ENCODE results near the gene KRT17. TPM values are rescaled to one million over a fixed set of nuclear protein-coding genes. Genes with fewer than 3 reads are reported as not detected.
A peak's percentile ranks its signal among the peaks of the same experiment; 100 is the strongest.

Gene KRT17
- total and polyA plus RNA-seq, 10 of the 15 experiments (the other 5 are each of a cell fraction or from before 2014, with no cell fraction given): 0.47 to 30.0 (median 2.5) TPM

- peak overlapping the region; percentile 99 for H3K4me2 ChIP-seq (ENCODE audit: control insufficient read depth, insufficient read depth)
- peak; percentile 82 for ATAC-seq
- no peaks in the 10 kb centered on the region for H3K9me3 ChIP-seq (replicated peaks; ENCODE audit: control insufficient read depth, insufficient read depth, low read length)
- in situ Hi-C loops (cut with MboI): loop anchor here (10.0 kb wide), 1 partner anchor 1051 kb away; no protein-coding TSS in a partner anchor
- FAIRE-seq: no peak
- H3K4me1 ChIP-seq (ENCODE audit: control insufficient read depth, insufficient read depth, low read length): peaks cover 39% of the 10 kb centered on the region
- CTCF ChIA-PET: interaction anchor here (0.6 to 12.0 kb wide), 20 partner anchors 8 to 1225 kb away, joined by 3 to 420 read pairs (median 4); partner anchors contain the start of gene EIF1
- RAD21 ChIA-PET (ENCODE audit: unreplicated experiment): interaction anchor here (1.0 to 9.6 kb wide), 12 partner anchors 10 to 1133 kb away, joined by 3 to 193 read pairs (median 7); partner anchors contain the start of gene EIF1
- intact Hi-C loops (cut with micrococcal nuclease; ENCODE audit: unreplicated experiment): loop anchor here (2.0 to 5.0 kb wide), 2 partner anchors 23 to 1048 kb away; partner anchors contain the start of gene EIF1
- H3K36me3 ChIP-seq (ENCODE audit: control insufficient read depth in 2 of 2, insufficient read depth in 2 of 2, low read length in 1 of 2): no peaks in the 10 kb centered on the region
- no peaks in the 10 kb centered on the region for H3K27me3 ChIP-seq (replicated peaks in 1 of 2; ENCODE audit: control insufficient read depth in 2 of 2, insufficient read depth in 2 of 2, low read length in 1 of 2)
- peak overlapping the region; percentile 82 for H2AFZ ChIP-seq (ENCODE audit: control insufficient read depth, low read depth, low read length)
- WGBS (ENCODE audit: insufficient coverage, insufficient replicate concordance, low lambda C conversion rate, missing lambda C conversion rate): under 1% methylated on average over 39 of the region's 39 CpGs
- peak overlapping the region; percentile 59 for H3K9ac ChIP-seq (ENCODE audit: control insufficient read depth, insufficient read depth, low read length)
- H4K20me1 ChIP-seq (ENCODE audit: control insufficient read depth, insufficient read depth): no peaks in the 10 kb centered on the region
- peak overlapping the region; percentile 67 for H3K27ac ChIP-seq (ENCODE audit: control insufficient read depth, insufficient read depth)
- POLR2A ChIA-PET: interaction anchor here (0.6 to 8.3 kb wide), 5 partner anchors 12 to 34 kb away, joined by 3 to 103 read pairs (median 19); partner anchors contain the start of gene EIF1
- DNase-seq (ENCODE audit: low read depth, low spot score): peak; percentile 67
- peak overlapping the region; percentile 73 for H3K4me3 ChIP-seq
- SMC1A ChIA-PET (ENCODE audit: uncharacterized antibody, unreplicated experiment): interaction anchor here (0.7 to 6.9 kb wide), 9 partner anchors 13 to 1050 kb away, joined by 3 to 92 read pairs (median 4); partner anchors contain the start of gene EIF1
- BruUV-seq (replicated peaks): no TSS peak
- H3K79me2 ChIP-seq (ENCODE audit: control insufficient read depth, insufficient read depth, low read length): no peaks in the 10 kb centered on the region
- no peak for TF ChIP-seq PML (IDR thresholded peaks at IDR 0.05; ENCODE audit: low read length)
- peak; percentile 89 for TF ChIP-seq IKZF1 (conservative IDR thresholded peaks at IDR 0.05)
- peak; percentile 87 for TF ChIP-seq SMARCA5 (IDR thresholded peaks at IDR 0.05)
- no peak for TF ChIP-seq USF1 (IDR thresholded peaks at IDR 0.05; ENCODE audit: borderline replicate concordance, extremely low read length, insufficient read depth, low read depth, low read length)
- TF ChIP-seq ZBTB4 (CRISPR knock-in tag; IDR thresholded peaks at IDR 0.05): no peak
- no peak for TF ChIP-seq E2F4 (IDR thresholded peaks at IDR 0.05; ENCODE audit: low read depth, low read length)
- TF ChIP-seq ZBTB11 (CRISPR knock-in tag; IDR thresholded peaks at IDR 0.05): no peak
- no peak for TF ChIP-seq ETV6 (conservative IDR thresholded peaks at IDR 0.05 in 1 of 2, IDR thresholded peaks at IDR 0.05 in 1 of 2; ENCODE audit: borderline replicate concordance in 1 of 2, low read depth in 1 of 2)
- no peak for TF ChIP-seq EZH2 (IDR thresholded peaks at IDR 0.05; ENCODE audit: borderline replicate concordance, control insufficient read depth, low read depth, low read length)
- peak; percentile 37; the same call in 1 of the 2 replicates for TF ChIP-seq MYB (IDR thresholded peaks at IDR 0.05; ENCODE audit: borderline replicate concordance, low read depth, low read length)
- TF ChIP-seq SMAD5 (IDR thresholded peaks at IDR 0.05; ENCODE audit: low read depth): no peak
- TF ChIP-seq FOS (IDR thresholded peaks at IDR 0.05; ENCODE audit: borderline replicate concordance, extremely low read depth, insufficient read length): no peak
- no peak for TF ChIP-seq SREBF2 (IDR thresholded peaks at IDR 0.05; ENCODE audit: low read length)
These were observed 41.3 kb upstream of the KRT17 start for GRCh38 chr17:41665566-41666236.
